Measurements from ENCODE around the gene COL3A1.

DNA sequence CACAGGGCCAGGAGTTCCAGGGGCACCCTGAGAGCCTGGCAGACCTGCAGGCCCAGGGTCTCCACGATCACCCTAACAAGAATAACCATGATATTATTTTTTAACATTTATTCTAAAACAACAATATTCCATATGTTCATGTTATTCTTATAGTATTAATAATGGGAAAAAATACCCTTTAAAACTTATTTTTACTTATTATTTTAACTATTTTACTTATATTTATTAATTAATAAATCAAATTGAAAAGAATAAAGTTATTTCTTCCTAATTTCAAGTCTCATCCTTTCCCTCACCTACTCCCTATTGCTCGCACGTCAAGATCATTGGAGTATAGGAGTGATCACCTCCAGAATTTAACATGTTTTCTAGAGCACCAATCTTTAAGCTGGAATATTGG, 71.7 kb downstream of the COL3A1 start:
- TF ChIP-seq CTCF (conservative IDR thresholded peaks at IDR 0.05; ENCODE audit: low read length) (no peak), EZH2phosphoT487 (IDR thresholded peaks at IDR 0.05; ENCODE audit: borderline replicate concordance) (no peak)

Data from Loucy (cell line).